GM21526 (cell line): ENCODE data around the gene GSTP1.

Experiments
- ATAC-seq: cut with Tn5 transposase; IDR thresholded peaks from one replicate; pipeline ENCODE4 v1.9.1; 2021; ENCODE audit warnings: moderate library complexity; ENCODE audit not compliant: unreplicated experiment, low FRiP score

GSTP1 gene

DNA sequence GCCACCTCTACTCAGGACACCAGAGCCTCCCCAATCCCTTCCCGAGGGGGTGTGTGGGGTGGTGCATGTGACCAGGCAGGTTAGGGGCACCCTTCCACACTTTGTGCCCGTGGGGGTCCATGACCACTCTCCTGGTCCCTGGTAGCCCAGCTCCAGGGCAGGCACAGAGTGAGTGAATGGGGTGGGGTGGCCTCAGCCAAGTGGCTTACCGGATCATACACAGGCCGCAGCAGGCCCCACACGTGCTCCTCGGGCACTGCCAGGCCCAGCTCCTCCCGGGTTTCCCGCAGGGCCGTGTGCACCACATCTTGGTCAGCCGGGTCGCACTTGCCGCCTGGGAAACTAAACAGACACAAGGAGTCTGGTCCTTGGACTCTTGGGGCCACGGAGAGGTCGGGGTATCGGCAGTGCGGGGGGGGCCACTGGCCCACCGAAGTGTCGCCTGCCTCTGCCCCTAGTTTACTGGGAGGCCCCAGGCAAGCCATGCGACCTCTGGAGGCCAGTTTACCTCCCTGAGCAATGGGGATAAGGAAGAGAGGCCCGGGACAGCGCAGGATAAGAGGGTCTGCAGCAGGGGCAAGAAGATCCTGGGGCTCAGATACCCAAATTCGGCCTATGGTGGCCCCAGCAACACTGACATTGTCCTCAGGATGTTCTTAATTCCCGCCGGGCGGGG lies 45.2 kb downstream of the GSTP1 start:
- ATAC-seq, result no peak

GRCh38 chr11:67629386-67630227 lies 46.0 kb downstream of the GSTP1 start, which contains the start of gene NUDT8:
NUDT8 (minus strand) TSS chr11:67629937; CDS start chr11:67629911, 26 bp downstream.
- ATAC-seq, result peak; percentile 46

DNA sequence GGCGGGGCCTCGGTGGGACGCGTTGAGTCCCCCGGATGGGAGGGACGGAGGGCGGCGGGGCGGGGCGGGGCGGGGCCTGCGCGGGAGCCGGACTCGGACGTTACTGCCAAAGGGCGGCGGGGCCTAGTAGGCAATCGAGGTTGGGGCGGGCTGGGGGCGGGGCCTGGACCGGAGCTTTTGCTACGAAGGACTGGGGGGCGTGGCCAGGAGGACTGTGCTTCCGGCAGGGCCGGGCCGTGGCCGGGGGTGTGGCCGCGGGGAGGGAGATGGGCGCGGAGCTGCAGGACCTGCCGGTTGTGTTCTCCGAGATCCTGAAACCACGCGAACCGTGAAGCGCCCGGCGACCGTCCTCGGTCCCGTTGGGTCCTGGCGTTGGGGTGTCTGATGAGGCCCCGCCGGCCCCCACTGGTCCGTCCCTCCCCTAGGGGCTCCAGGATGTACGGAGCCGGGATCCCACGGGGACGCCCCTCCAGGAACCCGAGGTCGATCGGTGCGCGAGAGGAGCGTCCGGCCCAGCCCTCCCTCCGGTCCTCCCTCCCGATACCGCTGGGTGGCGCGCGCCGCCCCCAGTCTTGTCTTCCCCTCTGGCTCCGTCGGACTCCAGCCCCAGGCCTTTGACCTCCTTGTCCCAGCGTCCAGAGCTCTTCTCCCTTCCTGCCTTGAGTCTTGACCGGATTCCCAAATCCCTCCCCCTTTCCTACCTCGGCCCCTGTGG lies 46.8 kb downstream of the GSTP1 start:
- ATAC-seq, result peak; percentile 47

DNA sequence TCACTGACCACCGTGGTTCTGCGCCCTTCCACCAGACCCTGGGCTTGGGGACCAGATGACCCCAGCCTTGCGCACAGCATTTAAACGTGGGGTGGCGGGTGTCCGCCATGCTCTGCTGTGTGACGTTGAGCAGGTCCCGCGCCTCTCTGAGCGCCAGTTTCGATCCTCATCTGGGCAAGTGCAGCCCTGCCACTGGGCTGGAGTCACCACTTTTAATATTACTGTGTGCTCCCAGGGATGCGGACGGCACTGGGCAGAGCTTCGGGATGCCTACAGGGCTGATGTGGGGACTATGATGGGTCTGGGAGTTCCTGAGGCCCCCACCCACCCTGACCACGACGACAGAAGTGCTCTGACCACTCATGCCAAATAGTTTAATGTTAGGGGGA lies 47.3 kb downstream of the GSTP1 start:
- no peak for ATAC-seq

DNA sequence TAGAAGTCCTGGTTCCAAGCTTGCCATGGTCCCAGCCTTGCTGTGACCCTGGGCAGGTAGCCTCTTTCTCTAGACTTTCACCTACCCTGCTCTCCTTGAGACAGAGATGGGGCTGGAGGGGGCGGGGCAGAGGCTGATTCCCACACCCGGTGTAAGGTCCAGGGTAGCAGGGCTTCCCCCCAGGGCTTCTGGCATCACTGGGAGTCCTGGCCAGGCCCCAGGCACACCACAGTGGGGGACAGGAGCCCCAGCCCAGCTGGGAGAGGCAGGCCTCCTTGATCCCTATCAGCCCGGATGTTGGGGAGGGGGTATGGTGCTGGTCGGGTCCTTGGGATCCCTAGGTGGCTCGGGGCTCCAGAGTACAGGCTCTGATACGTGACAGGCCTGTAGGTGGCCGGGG lies 47.8 kb downstream of the GSTP1 start:
- ATAC-seq, result no peak

DNA sequence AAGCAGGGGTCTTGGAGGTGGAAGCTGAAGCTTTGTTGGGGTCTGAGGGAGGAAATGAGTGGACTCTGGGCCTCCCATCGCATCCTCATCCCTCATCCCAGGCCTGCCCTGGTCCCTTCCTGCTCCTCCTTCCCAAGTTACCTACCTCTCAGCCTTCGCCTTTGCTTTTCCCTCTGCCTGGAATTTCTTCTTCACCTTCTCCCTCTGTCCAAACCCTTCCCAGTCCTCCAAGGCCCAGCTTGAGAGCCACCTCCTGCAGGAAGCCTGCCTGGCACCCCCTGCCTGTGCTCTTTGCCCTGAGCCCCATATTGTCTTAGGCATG lies 48.2 kb downstream of the GSTP1 start:
- ATAC-seq, result no peak

DNA sequence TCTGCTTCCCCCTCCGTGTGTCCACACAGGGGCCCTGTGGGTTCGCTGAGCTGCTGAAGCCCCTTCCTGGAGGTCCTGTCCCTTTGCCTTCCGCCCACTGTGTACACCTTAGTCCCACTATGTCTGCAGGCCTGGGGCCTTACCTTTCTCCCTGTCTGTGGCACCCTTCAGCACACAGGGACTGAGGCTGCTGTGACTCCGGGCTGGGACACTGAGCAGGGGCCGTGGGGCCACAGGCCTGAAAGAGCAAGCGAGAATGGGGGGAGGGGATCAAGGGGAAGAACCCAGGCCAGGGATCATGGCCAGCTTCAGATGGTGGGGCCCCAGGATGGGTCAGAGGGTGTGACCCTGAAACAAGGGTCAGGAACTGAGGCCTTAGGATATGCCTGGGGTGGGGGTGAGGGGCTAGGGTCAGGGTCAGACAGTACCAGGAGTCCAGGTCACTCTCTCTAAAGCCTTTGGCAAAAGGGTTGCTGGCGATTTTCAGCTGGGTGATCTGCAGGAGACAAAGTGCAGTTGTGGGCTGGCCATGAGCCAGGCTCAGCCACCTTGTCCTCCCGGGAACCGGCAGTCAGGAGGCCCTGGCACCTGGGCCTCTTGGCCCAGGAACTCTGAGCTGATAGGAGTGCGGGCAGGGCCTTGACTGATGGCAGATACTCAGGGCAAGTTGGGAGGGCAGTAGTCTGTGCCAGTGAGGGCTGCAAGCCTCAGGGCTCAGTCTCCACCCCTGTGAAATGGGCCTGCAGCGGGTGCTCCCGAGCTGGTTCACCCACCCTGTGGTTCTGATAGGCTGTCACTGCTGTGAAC lies 48.8 kb downstream of the GSTP1 start:
- no peak for ATAC-seq

GRCh38 chr11:67632982-67633755 lies 49.6 kb downstream of the GSTP1 start:
- no peak for ATAC-seq

- ATAC-seq, result no peak
Measured at GRCh38 chr11:67633758-67634365, 50.2 kb downstream of the GSTP1 start.

- no peak for ATAC-seq
Measured at GRCh38 chr11:67634366-67635230, 51.0 kb downstream of the GSTP1 start.

DNA sequence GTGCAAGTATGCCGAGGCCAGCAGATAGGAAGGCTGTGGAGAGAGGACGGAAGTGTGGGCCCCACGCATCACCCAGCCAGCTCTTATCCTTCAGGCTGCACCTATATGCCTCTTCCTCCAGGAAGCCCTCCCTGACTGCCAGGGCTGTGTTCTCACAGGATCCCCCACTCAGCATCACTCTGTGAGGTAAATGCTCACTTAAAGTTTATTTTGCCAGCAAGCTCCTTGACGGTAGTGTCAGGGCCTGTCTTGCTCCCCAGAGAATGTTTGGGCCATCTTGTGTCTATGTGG lies 51.6 kb downstream of the GSTP1 start:
- ATAC-seq, result no peak
